NCI-H524 treated with DMSO at 0.1 percent for 48 hours (cell line): ENCODE results near the gene CLVS2.
A peak's percentile ranks its signal among the peaks of the same experiment; 100 is the strongest.

Experiments
- DNase-seq: peaks from one replicate; lab custom pipeline; 2025; lab: John Stamatoyannopoulos, UW

CLVS2 gene, protein sequence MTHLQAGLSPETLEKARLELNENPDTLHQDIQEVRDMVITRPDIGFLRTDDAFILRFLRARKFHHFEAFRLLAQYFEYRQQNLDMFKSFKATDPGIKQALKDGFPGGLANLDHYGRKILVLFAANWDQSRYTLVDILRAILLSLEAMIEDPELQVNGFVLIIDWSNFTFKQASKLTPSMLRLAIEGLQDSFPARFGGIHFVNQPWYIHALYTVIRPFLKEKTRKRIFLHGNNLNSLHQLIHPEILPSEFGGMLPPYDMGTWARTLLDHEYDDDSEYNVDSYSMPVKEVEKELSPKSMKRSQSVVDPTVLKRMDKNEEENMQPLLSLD

DNA sequence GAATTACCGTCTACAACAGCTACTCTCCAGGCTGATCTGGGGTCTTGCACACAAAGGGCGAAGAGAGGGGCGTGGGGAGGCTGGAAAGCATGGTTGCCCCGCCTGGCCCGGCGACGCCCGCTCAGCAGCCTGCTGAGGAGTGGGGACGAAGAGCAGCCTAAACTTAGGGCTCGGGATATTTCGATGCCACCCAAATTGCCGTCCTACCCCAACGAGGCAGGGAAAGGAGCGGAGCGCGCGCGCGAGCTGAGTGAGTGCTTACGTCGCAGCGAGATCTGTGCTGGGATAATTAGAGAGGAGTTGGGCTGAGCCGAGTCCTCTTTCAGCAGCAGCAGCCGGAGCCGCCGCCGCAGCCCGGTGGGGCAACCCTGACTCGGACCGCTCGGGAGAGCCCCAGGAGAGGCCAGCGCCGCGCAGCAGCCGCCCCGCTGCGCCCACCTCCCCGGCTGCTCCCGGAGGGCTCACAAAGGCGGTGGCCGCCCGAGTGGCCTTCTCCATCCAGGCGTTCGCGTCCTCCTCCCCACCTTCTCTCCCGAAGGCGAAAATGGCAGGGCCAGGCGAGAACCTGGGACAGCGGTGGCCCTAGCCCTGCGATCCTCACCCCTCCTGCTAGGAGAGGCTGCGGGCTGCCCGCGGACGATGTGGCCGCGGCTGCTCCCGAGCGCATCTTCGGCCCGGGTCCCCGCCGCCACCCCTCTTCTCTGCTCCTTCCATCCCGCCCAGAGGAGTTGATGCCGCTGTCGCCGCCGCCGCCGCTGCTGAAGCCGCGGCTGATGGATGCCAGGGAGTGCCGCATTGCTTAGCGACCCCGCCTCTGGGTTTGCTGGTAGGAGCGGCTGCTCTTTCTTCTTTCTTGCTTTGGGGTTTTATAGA lies at the start of gene CLVS2:
CLVS2 (plus strand) TSS at position 315 of the 873 bp plus-strand sequence. CDS start 1,543 bp downstream, outside the sequence.
- DNase-seq = peak; percentile 9

DNA sequence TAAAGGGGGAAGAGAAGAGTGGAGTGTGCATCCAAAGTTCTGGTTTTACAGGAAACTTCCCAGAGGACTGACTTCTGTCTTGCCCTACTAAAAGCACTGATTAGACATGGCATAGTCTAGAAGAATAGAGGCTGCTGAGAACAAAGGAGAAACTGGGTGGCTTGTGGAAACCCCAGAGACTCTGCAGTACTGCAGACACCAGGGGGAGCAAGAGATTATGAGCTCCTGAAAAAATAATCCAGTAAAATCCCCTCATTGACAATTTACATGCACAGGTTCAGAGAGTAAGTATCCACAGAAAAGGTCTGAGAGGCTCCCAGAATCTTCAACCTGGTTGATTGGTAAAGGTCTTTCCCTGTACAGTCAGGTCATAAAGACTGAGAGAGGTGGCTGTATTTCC lies 48.7 kb upstream of the CLVS2 start:
- DNase-seq = peak; percentile 10

DNA sequence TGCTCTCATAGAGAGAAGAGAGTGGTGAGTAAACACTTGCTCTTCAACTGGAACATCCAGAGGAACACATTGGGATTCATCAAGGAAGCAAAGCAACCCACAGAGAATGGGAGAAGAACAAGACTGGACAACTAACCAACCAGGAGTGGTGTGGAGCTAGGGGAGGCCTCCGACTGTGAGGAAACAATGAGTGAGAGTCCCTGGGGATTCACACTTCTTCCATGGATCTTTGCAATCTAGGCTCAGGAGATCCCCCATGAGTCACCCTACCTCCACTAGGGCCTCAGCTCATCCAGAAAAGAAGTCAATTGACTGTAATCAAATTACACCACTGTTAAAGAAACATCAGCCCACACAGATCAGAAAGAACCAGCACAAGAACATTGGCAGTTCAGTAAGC lies 42.3 kb upstream of the CLVS2 start:
- no peak for DNase-seq

DNA sequence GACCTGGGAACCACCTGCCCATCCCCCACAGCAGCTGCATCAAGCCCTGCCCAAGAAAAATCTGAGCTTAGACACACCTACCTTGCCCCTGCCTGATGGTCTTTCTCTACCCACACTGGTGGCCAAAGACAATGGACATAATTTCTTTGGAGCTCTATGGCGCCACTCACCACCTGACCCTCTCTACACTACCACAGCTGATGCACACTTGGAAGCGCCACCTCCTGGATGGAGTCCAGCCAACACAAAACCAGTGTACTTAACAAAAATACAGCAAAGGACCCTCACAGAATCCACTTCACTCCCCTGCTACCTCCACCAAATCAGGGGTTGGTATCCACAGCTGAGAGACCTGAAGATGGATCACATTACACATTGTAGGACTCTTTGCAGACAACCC lies 39.7 kb upstream of the CLVS2 start:
- DNase-seq = no peak

DNA sequence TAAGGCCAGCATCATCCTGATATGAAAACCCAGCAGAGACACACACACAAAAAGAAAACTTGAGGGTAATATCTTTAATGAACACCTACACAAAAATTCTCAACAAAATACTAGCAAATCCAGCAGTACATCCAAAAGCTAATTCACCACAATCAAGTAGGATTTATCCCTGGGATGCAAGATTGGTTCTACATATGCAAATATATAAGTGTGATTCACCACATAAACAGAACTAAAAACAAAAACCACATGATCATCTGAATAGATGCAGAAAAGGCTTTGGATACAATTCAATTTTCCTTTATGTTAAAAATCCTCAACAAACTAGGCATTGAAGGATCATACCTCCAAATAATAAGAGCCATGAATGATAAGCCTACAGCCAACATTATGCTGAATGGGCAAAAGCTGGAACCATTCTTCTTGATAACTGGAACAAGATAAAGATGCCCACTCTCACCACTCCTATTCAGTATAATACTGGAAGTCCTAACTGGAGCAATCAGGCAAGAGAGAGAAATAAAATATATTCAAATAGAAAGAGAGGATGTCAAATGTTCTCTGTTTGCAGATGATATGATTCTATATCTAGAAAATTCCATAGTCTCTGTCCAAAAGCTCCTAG lies 33.9 kb upstream of the CLVS2 start:
- DNase-seq = no peak

DNA sequence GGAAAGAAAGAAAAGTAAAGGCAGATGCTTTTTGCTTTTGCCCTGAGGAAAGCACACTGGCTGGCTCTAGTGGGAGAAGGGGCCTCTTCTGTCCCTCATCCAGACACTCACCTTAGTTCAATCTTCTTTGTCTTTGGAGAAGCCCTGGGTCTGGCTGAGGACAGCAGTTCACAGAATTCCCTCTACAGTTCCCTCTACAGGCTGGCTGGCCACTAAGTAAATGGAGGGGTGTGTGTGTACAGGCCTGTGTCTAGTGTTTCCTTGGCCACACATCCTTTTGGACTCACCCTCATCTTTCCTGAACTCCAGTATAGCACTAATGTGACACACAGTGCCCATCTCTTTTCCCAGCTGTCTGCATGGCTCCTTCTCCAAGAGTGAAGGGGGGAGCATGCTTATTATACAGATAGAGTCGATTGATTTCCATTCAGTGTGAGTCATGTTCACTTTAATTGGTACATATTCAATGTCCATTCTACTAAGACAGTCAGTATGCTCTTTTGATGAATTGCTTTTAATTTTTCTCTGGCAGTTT lies 26.0 kb upstream of the CLVS2 start:
- DNase-seq = no peak

DNA sequence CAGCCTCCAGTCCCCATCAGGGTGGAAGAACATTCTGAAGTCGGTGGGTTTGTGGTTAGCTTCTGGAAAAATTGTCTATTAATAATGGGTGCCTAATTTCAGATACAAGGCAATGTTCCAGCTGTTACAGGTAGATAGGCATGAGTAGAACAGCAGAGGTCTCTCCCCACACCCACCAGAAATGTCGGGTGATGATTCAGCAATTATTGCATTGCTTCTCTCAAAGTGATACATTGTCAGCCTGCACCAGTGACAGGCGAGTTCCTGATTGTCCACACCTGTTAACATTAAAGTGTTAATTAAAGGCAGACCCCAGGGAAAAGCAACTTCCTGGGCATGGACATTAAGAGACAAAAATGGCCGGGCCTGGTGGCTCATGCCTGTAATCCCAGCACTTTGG lies 18.9 kb upstream of the CLVS2 start:
- no peak for DNase-seq

DNA sequence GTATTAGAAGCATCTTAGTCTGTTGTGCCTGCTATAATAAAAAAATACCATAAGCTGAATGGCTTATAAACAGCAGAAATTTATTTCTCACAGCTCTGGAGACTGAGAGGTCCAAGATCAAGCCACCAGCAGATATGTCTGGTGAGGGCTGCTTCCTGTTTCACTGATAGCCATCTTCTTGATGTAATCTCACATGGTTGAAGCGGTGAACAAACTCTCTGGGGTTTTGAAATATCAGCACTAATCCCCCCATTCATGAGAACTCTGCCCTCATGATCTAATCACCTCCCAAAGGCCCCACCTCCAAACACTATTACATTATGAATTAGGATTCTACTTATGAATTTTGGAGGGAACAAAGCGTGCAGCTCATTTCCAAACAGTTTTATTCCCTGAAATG lies 11.6 kb upstream of the CLVS2 start:
- no peak for DNase-seq

DNA sequence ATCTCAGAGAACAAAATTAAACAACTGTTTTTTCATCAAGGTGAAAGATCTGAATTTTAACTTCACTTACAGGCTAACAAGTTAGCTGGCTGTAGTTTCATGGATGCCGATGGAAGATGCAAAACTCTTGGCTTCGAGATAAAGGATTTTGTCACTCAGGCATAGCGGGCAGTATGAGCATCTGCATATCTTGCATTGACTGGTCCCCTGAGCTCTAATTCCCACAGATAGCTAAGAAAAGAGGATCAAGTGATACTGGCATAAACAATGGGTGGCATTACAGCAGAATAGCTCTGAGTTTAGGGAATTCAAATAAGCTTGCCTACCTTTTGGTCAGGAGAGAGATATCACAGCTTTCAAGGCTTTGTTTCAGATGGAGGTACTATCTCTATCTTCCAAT lies 1.8 kb upstream of the CLVS2 start:
- no peak for DNase-seq

DNA sequence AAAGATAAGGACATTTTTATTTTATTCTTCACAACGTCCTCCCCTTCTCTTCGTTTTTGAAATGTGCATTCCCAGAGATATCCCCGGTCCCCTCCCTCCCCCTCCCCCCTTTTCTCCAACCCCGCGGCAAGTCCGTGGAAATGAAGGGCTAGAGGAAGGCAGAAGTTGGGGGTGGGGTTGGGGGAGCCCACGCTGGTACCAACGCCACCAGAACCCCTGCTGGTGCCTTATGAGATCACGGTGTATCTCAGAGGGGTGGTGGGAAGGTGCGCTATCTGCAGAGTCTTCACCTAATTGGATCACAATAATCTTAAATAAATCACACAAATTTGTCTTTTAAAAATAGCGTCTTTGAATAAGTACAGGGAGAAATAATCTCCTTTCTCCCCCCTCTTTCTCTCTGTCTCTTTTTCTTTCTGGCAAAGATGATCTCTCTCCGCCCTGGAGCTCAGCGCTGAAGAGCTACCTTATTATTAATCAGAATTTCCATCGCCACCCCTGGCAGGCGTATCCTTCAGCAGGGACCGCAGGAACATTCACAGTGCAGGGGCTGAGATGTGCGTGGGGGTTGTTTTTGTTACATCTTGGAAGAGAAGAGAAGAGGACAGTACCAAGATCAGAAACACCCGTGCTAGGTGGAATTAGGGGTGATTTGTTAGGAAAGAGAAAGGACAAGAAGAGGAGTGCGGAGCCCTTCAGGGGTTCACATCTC lies 915 bp downstream of the CLVS2 start:
- no peak for DNase-seq

DNA sequence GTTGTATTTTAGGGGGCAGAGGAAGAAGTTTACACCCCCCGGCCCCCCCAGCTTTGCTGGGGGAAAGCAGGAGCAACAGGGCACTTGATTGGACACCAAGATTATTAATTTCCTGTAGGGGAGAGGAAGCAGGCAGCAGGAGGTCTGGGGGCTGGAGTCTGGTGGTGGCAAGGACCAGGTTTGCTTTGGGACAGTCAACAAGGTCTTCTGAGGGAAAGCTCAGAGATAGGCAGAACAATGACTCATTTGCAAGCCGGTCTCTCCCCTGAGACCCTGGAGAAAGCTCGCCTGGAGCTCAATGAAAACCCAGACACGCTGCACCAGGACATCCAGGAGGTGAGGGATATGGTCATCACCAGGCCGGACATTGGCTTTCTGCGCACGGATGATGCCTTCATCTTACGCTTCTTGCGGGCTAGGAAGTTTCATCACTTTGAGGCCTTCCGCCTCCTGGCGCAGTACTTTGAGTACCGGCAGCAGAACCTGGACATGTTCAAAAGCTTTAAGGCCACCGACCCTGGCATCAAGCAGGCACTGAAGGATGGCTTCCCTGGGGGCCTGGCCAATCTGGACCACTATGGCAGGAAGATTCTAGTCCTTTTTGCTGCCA lies 1.6 kb downstream of the CLVS2 start:
- no peak for DNase-seq

DNA sequence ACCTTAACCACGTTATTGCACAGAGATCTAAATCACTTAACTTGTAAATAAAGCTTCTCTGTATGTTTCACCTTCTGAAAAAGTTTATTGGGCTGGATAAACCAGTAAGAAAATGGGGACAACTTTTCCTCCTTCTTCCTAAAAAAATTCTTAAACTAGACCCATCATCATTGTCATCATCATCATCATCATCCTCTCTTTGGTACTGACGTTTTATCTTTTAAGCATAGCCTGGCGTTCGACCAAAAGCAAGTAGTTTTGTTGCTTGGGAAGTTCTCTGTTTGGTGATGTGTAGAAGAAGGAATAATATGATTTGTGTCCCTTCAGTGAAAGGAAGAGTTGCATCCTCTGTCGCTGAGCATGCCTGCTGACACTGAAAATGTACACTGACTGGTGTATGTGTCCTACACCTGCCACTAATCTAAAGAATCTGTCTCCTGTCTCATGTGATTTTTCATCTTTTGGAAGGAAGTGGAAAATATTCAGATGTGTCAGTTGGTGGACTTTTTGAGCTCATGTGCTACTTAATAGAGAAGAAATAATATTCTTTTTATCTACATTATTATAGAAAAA lies 2.5 kb downstream of the CLVS2 start:
- DNase-seq = no peak

DNA sequence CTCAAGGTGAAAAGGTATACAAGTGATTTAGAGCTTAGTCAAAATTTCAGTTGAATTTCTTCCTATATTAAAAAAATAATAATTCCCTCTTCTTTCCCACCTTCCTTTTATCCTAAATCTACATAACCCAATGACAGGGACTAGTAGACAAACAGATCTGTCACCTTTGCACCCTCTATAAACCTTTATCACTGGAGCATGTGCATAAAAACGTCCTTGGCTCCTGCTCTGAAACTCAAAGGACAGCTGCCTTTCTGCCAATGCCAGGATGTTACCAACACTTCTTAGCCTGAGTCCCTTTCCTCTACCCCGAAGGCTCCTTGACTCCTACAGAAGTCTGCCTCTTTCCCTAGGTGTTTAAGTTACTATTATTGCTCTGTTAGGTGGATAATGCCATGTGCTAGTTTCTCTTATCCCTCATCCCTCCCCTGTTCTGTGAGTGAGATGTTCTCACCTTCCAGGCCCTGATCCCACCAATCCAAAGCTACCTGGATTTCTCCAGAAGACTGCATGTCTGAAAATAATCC lies 4.3 kb downstream of the CLVS2 start:
- DNase-seq = no peak

DNA sequence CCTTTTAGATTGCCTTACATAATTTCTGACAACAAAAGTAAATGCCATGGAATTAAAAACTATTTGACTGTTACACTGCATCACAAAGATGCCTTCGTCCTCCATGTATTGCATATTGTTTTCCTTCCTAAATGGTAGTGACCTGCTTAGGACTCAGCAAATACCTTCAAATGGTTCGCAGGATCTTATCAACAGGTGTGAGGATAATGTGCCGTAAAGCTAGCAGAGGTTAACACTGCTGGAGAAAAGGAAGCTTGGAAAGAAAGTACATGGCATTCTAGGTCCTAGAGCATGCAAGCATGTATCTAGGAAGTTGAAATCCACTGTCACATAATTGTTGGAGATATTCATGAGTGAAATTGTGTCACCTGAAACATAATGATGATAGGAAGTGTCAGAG lies 5.5 kb downstream of the CLVS2 start:
- no peak for DNase-seq

DNA sequence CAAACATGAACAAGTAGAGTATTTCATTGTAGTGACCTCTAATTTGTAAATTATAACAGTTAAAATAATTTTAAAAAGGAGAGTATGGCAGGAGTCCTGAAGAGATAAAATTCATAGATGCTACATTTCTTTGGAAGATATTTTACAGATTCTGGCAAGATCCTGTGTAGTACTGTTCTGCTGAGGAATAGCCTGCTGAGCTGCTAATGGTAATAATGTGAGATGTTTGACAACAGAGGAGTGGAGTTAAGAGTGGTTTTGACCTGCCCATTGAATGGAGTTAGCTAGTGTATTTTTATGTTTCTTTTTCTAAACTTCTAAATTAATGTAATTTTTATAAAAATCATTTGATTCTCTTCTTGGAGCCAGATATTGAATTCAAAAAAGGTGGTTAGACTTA lies 11.8 kb downstream of the CLVS2 start:
- no peak for DNase-seq

DNA sequence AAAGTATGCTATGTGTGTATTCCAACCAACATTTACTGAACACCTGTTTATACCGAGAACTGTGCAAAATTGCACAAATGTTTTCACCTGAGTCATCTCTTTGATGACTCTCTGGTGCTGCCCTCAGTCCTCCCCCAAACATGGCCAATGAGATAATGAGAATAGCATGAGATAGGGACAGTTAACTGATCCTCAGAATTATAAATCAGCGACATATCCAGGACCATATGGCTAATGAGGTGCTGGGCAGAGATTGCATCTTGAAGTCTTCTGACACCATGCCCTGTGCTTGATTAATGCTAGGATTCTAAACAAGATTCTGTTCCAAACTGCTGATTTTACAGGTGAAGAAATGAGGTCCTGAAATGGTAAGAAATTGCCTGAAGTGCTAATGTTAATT lies 13.0 kb downstream of the CLVS2 start:
- peak; percentile 19 for DNase-seq

DNA sequence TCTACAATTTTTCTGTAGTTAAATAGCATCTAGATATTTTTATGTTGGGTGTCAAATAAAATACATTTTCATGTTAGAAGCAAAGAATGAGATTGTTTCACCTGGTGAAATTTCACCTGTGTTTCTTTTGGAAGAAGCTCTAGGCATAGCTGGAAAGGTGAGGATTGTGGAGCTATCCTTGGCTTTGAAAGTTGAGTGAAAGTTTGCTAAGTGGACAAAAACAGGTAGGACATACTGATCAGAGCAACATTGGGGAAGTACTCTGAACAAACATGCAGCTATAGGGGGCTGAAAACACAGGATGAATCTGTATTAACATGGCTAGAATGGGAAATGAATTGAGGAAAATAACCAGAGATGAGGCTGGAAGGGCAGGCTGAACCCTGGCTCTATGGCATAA lies 18.8 kb downstream of the CLVS2 start:
- no peak for DNase-seq

DNA sequence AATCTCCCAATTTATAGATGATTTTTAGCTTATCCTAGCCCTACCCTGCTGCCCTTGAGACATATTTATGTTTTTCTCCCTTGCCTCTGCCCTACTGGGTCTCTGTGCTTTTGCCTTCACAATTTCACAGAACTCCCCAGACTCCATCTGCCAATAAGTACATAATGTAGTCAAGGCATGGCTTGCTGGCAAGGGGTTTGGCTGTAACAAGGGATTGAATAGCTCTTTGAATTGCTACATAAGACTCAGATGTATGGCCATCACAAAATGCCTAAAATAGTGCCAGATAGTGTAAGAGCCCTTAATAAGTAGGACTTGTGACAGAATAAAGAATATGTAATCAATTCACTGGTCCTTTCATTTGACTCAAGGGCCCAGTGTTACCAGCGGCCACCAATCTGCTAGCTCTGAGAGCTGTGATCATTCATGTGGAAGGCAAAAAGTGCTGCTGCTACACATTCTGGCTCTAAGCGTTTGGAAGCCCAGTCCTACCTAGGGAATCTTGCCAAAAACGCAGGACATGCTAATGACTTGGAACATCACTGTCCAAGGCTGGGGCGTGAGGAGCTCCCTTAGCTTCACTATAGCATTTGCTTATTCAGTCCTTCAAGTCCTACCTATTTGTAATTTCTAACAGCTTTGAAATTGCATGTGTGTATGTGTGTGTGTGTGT lies 20.5 kb downstream of the CLVS2 start:
- no peak for DNase-seq

DNA sequence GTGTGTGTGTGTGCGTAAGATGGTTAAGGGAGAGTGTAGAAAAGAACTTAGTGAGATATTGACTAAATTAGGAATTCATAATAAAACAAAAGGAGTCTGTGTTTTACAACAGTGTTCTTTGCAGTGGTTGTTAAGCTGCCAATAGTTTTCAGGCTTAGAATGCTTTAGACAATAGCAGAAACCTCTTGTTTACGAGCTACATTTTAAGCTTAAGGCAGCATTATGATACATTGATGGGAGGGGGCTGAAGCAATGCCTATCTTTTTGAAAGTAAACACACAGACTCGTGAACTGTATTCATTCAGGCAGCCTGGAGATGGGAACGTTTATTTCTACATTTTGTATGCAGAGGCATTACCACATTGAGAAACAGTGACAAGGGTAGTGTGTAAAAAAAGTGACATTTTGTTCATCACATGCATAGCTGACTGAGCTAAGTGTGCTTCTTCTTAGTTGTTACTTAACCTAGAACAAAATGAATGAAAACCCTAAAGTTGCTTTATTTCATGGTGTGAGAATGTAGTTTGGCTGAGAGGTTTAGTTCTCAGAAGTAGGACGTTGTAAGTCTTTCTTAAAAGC lies 21.2 kb downstream of the CLVS2 start:
- no peak for DNase-seq

DNA sequence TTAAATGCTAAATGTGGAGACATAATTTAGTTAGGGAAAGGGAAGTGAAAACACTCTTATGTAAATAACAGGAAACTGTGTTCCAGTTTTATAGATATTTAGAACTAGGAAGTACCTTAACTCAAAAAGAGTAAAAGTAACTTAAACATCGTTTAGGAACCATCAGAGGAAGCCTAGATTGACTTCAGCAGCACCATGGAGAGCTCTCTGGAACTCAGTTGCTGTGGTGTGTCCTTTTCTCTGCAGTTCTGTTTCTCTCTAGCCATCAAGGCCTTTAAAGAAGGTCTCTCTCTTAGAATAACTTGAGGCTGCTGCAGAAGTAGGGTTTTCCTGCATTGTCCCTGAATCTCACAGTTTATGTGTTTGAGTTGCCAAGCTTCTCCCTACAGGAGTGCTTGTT lies 26.9 kb downstream of the CLVS2 start:
- DNase-seq = no peak
